PC-3 (cell line): ENCODE measurements around the gene MIP.

ENCODE experiments used
- EZH2 ChIP-seq: fragments of 300-600 bp; sonication (generic); IDR thresholded peaks from one replicate; pipeline ENCODE4 v1.6.1; 2017; ENCODE audit warnings: antibody characterized with exemption, mild to moderate bottlenecking, low read length; ENCODE audit not compliant: unreplicated experiment
- TF ChIP-seq, protein P1 (sequence below): fragments of 300-600 bp; sonication (generic); conservative IDR thresholded peaks from 2 replicates; pipeline ENCODE4 v1.5.1; 2017; ENCODE audit warnings: antibody characterized with exemption, low read depth, mild to moderate bottlenecking, low read length

DNA sequence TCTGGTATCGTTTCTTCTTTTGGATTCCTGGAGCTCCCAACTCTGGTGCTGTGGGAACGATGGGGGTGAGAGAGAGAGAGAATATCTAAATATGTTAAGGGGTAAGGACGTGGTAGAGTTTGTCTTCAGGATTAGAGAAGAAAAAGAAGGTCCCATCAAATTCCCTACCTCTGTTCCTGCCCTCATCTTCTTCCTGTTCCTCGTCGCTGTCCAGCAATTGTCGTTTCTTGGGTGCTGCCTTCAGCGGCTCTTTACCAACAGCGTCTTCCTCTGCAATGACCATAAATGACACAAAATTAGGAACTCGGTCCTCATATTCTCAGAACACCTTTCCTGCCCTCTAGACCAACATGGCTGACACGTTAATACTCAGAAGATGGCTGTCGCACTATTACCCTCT lies 36.7 kb downstream of the MIP start:
- TF ChIP-seq, protein P1, sequence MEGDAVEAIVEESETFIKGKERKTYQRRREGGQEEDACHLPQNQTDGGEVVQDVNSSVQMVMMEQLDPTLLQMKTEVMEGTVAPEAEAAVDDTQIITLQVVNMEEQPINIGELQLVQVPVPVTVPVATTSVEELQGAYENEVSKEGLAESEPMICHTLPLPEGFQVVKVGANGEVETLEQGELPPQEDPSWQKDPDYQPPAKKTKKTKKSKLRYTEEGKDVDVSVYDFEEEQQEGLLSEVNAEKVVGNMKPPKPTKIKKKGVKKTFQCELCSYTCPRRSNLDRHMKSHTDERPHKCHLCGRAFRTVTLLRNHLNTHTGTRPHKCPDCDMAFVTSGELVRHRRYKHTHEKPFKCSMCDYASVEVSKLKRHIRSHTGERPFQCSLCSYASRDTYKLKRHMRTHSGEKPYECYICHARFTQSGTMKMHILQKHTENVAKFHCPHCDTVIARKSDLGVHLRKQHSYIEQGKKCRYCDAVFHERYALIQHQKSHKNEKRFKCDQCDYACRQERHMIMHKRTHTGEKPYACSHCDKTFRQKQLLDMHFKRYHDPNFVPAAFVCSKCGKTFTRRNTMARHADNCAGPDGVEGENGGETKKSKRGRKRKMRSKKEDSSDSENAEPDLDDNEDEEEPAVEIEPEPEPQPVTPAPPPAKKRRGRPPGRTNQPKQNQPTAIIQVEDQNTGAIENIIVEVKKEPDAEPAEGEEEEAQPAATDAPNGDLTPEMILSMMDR = no peak
- TF ChIP-seq EZH2 = no peak
